ENCODE data around the gene MCUB.
"Not testable (repeated sequence)": the region's sequence is repeated elsewhere in the genome, so short reads cannot be mapped to it uniquely, and the experiment has no call there.

Gene MCUB

DNA sequence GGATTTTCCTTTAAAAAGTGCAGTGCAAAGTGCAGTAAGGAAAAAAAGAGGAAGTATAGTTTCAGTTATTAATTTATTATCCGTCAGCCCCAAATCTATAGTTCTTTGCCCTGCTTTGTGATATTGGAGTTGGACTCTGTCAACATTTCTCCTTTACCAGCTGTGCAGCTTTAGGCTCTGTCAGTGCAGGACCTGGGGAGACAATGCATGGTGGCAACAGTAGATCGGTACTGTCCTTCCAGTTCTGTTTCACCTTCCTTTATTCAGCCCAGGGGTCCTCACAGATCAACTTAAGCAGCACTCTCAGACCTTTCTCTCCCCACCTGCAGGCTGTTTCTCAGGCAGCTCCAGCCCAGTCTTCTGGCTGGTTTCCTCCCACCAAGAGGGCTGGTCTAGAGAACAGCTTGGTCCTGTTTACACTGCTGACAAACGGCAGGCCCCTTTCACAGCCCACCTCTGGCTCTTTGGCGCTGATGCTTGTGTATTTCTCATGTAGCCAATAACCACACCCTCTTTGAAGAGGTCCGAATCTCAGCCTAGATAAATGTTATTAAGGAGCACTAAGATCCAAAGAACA is 71.6 kb downstream of the MCUB start:
- no peak for DNase-seq

DNA sequence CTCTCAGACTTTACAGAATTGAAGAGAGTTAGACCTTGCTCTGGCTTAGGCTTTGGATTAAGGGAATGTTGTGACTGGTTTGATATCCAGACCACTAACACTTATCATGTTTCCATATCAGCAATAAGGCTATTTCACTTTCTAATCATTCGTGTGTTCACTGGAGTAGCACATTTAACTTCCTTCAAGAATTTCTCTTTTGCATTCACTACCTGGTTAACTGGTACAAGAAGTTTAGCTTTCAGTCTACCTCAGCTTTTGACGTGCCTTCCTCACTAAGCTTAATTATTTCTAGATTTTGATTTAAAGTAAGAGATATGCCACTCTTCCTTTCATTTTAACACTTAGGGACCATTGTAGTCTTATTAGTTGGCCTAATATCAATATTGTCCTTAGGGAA is 80.6 kb downstream of the MCUB start:
- no peak for DNase-seq

DNA sequence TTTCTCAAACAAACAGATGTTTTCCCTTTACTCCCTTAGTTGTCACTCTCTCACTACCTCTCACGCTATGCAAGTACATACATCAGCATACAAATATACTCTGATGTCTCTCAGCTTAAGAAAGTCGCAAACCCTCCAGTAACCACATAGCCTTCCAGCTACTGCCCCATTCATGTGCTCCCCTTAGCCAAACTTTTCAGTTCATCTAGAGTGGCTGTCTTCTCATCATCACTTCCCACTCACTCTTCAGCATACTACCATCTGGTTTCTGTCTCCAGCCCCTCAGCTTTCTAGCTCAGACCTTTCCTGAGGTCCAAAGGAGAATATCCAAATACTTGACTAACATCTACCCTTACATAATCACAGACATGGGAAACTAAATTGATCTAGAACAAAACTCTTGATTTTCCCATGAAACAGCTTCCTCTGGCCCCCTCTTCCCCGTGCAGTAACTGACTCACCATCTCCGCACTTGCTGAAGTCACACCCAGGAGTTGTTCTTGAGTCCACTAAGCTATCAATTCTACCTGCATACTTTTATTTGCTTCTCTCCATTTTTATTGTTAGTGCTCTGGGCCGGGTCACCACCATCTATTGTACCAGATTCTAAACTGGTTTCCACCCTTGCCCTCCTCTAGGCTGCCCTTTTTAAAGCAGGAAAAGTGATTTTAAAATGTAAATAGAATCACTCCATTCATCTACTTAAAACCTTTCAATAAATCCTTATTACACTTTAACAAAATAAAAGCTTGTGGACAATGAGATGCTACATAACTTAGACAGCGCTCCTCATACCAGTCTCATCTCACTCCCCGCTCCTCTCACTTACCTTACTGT is 86.0 kb downstream of the MCUB start:
- no peak for DNase-seq

DNA sequence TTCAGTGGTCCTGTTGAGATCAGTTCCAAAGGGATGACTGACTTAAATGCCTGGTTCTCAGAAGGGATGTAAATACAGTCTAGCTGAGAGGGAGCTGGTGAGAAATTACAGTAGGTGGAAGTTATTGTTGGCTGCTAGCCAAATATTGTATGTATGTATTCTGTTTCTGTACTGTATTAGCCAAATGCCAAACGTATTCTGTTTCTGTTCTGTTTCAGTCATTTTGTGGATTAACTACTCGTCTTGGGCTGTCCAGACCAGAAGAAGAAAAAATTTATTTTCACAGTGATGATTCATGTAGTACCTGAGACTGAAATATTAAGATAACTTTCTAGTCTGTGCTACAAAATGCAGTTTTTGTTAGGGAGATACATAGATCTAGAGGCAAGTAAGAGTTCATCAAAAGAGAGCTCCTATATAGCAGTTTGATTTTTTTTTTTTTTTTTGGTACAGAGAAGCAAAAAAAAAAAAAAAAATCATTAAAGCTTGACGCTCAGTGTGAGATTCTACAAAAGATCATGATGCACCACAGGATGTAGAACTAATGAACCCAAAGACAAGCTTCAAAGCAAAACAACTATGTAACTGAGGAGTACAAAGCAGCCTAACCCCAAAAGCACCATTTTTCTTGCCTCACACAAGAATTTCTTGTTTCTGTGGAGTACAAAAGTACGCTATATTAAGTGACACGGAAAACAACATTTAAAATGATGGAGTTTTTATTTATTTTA is 88.4 kb downstream of the MCUB start:
- DNase-seq: no peak

DNA sequence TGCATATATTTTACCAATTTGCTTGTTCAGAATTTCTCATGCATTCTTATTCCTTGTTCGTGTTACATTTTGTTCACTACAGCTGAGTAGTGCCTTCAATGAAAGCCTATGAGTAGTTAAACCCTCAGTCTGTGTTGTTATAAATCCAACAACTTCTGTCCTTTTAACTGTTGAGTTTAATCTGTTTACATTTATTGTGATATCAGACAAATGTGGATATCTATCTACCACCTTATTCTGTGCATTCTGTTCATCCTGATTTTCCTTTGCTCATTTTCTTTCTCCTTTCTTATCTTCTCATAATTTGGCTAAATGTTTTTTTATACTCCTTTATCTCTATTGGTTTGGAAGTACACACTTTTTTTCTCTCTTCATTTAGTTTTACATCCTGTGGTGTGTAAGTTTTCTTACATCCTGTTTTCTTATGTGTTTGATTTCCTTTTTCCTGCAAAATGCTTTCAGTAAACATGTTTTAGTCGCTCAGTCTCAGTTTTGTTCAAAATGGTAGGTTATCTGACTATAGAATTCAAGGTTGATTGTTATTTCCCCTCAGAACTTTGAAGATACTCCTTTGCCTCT is 89.0 kb downstream of the MCUB start:
- DNase-seq: no peak

DNA sequence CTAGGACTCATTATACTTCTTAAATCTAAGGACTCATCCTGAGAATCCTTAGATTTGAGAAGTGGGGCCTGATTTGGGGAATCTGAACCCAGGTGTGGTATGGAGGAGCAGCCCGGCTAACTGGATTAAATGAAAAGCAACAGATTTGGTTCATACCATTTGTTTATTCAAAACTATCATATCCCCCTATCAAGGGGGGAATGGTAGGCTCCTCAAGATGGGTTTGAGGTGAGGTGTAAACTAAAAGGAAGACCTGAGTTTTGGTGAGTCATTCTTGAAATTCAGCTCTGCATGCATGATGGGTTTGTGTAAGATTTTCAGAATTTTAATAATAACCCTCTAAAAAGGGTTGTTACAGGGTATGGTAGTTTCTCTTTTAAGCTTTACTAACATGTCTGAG is 89.8 kb downstream of the MCUB start:
- no peak for DNase-seq

DNA sequence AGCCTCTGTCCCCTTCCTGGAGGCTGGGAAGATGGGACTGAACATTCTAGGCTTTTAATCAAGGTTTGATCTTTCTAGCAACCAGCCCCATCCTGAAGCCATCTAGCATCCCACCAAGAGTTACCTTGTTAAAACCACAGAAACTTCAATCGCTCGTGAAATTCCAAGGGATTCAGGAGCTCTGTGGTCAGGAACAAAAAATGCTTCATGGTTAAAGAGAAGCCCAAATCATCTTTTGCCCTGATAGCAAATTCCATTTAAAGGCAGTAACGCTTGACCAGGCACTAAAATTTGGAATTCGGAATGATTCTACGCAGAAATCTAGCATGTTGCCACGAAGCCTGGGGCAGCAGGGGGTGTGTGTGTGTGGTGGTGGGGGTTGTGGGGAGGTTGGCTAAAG is 95.3 kb downstream of the MCUB start:
- DNase-seq: no peak

DNA sequence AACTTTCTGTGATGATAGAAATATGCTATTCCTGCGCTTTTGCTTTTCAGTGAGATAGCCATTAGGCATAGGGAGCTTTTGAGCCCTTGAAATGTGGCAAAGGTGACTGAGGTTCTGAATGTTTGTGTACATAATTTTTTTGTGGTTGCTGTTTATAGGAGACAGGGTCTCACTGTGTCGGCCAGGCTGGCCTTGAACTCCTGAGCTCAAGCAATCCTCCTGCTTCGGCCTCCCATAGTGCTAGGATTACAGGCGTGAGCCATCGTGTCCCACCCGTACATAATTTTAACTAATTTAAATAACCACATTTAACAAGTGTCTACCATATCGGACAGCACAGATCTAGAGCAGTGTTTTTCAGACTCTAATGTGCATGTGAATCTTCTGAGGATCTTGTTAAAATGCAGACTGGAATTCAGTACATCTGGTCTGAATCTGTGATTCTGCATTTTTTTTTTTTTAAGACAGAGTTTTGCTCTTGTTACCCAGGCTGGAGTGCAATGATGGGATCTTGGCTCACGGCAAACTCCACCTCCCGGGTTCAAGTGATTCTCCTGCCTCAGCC is 97.9 kb downstream of the MCUB start:
- DNase-seq: no peak

DNA sequence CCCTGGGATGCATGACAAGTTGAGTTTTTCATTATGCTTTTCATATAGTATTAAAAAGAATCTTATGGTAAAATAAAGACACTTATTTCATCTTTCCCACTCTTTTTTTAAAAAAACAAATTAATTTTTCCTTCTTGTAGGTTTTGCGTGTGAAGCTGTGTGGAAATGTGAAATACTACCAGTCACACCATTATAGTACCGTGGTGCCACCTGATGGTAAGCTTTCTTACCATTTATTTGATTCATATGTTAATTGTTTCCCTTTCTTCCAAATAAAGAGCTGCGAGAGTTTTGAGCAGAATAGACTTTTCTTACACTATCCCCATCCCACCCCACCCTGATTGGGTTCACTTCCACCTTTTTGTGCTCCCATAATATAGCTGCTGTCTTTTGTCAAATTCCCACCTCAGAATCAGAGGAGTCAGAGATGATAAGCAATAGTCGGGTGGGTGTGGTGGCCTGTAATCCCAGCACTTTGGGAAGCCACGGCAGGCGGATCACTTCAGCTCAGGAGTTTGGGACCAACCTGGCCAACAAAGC is 98.9 kb downstream of the MCUB start:
- DNase-seq: no peak

DNA sequence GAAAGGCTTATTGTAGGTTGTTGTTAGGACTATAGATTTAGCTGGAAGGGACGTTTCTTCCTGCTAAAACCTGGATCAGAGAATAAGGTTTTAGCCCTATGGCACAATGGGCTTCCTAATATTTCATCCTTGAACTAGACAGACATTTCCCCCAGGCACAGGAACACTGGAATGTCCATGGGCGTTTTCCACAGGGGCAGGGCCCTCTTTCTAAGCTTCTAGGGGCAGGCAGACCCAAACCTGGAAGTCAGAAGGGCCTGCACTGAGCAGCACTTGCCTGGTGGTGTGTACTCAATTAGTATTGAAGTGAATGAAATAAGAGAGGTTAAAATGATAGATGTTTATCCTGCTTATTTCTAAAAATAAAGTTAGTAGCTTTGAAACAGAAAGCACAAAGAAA is 102.1 kb downstream of the MCUB start:
- DNase-seq: no peak

DNA sequence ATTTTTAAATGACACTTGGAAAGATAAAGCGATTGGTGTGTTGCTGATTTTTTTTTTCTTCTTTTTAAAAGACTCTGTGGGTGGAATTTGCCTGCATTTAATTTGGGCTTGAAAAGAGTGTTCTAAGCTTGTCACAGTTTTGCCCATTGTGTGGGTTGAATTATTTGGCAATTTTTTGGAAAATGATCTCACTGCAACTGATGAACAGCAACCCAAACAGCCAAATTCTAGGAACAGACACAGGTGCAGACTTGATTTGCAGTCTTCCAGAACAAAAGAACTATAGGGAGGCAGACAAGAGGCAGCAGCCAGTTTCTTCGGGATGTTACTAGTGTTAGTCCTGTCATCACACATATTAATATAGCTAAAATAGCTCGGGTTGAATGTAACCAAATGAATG is 102.7 kb downstream of the MCUB start:
- DNase-seq: no peak

DNA sequence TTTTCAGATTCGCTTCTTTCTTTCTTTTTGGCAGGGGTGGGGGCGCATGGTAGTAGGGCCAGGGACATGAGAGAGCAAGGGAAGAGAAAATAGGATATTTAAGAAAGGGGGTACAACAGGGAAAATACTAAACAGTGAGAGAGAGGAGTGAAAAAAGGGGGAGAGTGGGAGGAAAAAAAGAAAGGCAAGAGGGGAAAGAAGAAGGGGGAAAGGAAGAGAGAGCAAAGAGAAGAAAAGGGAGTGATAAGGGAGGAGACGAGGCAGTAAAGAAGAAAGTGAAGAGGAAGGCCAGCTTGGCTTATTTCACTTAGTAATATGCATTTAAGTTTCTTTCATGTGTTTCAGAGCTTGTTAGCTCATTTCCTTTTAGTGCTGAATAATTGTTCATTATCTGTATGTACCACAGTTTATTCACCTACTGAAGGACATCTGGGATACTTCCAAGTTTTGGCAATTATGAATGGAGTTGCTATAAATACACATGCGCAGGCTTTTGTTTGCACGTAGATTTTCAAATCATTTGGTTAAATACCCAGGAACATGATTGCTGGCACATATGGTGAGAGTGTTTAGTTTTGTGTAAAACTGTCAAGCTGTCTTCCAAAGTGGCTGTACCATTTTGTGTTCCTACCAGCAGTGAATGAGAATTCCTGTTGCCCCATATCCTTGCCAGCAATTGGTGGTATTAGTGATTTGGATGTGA is 105.9 kb downstream of the MCUB start:
- no peak for DNase-seq

DNA sequence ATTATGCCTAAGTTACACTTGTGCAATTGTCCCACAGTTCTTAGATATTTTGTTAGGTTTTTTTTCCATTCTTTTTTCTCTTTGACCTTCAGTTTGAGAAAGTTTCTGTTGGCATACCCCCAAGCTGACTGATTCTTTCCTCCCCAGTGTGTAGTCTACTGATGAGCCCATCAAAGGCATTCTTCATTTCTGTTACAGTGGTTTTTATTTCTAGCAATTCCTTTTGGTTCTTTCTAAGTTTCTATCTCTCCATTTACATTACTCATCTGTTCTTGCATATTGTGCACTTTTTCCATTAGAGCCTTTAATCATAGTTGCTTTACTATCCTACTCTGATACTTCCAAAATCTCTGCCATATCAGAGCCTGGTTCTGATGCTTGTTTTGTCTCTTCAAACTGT is 111.3 kb downstream of the MCUB start:
- DNase-seq: peak; percentile 28 to 30

DNA sequence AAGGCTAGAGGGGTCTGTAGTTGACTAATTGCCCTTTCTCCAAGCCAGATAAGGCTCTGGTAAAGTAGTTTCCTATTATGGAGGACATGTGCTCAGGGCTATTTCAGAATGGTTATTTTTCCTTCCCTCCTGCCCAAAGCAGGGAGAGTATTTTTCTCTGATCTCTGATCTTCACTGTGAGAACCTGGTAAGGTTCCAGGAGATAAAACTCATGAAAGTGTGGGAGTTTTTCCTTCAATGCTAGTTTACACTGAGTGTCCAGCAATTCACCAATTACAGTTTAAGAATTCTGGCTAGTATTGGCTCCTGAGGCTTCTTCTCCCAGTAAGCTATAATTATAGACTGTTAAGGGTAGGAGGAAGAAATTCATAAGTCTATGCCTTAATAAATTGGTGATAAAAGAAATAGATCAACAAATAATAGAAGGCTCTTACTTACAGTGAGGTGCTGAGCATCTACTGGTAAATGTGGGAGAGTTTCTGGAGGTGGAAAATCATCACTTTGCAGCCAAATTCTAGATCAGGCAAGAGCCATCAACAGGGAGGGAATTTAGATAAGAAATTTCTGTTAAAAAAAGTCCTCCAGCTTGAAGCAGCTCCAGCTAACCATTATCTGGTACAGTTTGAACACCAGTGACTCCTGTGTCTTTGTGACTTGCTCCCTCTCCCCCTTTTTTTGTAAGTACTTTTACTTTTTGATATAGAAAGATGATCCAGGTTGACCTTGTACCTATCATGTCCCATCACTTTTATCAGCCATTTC is 112.3 kb downstream of the MCUB start:
- DNase-seq: no peak

DNA sequence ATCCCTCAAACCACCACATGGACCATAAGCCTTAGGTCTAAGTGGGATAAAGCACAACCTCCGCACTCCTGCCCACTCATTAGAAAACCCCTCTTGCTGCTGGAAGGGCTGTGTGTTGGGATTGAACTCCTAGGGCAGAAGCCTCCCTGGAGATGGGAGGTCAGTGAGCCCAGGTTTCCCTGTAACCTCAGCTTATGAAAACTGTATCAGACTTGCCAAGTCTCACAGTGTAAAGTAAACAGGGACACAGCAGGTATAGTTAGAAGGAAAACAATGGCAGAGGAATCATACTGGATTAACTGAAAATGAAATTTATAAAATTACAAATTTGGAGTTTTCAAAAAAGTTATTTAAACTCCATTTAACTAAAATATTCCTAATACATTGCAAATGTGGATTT is 113.3 kb downstream of the MCUB start:
- no peak for DNase-seq

DNA sequence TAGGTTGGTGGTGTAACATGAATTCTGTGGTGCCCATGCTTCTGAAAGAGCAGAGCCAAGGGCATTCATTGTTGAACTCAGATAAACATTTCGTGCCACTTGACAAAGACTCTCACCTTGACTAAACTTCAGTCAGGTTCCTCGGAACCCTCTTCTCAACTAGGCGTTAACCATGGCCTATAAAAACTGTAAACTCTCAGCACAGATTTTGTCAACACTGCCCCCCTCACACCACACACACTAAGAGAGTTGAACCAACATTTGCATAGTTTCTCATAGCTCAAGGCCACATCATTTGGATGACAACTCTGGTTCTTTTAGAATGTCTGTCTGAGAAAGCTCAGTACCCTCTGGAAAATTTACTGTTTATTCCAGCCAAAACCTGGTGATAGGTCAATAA is 115.1 kb downstream of the MCUB start:
- DNase-seq: no peak

DNA sequence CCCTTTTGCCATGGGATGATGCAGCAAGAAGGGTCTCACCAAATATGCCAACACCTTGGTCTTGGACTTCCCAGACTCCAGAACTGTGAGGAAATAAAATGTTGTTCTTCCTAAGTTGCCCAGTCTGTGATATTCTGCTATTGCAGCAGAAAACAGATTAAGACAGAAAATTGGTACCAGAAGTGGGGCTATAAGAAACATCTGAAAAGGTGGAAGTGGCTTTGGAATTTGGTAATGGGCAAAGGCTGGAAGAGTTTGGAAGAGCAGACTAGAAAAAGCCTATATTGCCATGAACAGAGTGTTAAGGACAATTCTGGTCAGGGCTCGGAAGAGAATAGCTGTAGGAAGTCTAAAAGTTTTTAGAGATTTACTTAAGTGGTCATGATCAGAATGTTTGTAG is 115.8 kb downstream of the MCUB start:
- DNase-seq: no peak

DNA sequence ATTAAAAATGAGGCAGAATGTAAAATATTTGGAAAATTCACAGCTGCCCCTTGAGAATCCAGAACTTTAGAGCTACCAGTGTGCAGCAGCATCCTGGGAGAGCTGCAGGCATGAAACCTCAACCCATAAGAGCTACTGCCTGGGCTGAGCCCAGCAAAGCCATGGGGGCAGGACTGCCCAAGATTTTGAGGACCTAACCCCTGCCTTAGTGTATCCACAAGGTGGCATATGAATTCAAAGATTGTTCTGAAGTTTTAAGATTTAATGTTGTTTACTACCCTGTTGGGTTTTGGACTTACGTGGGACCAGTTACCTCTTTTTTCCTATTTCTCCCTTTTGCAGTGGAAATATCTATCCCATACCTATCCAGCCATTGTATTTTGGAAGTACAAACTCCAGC is 116.8 kb downstream of the MCUB start:
- no peak for DNase-seq

DNA sequence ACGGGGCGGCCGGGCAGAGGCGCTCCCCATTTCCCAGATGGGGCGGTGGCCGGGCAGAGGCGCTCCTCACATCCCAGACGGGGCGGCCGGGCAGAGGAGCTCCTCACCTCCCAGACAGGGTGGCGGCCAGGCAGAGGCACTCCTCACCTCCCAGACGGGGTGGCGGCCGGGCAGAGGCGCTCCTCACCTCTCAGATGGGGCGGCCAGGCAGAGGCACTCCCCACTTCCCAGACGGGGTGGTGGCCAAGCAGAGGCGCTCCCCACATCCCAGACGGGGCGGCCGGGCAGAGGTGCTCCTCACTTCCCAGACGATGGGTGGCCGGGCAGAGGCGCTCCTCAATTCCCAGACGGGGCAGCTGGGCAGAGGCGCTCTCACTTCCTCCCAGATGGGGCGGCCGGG is 118.4 kb downstream of the MCUB start:
- DNase-seq: not testable (repeated sequence)

DNA sequence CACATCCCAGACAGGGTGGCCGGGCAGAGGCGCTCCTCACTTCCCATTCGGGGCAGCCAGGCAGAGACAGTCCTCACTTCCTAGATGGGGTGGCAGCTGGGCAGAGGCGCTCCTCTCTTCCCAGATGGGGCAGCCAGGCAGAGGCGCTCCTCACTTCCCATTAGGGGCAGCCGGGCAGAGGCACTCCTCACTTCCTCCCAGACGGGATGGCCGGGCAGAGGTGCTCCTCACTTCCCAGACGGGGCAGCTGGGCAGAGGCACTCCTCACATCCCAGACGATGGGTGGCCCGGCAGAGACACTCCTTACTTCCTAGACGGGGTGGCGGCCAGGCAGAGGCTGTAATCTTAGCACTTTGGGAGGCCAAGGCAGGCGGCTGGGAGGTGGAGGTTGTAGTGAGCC is 118.9 kb downstream of the MCUB start:
- DNase-seq: not testable (repeated sequence)

DNA sequence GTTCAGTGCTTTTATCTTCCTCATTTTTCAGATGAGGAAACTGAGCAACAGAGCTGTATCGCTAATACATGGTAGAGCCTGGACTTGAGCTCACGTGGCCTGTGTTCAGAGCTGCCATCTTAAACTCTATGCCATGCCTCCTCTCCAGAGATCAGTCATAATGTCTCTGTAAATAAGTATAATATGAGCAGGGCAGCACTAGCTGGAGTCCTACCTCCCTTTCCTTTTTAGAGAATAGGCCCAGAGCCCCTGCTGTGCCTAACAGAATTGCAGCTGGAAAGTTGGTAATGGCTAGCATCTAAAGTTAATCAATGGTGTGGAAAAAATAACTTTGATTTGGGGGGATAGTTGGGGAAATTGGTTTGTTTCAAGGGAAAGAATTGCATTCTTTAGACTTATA is 122.8 kb downstream of the MCUB start:
- DNase-seq: no peak
